ENCODE measurements around the gene B3GALT5.

- TF ChIP-seq POLR2A (IDR thresholded peaks at IDR 0.05; ENCODE audit: low read depth, low read length): no peak
- TF ChIP-seq SMC3 (IDR thresholded peaks at IDR 0.05; ENCODE audit: low read depth, low read length): no peak
- no peak for TF ChIP-seq RFX5 (IDR thresholded peaks at IDR 0.05; ENCODE audit: low read depth, low read length)
- no peak for TF ChIP-seq CTCF (conservative IDR thresholded peaks at IDR 0.05; ENCODE audit: low read depth, low read length)
- TF ChIP-seq RCOR1 (IDR thresholded peaks at IDR 0.05; ENCODE audit: insufficient replicate concordance, low read length): no peak
- no peak for TF ChIP-seq ELK1 (IDR thresholded peaks at IDR 0.05; ENCODE audit: borderline replicate concordance, low read depth, low read length)
- no peak for TF ChIP-seq CHD1 (IDR thresholded peaks at IDR 0.05; ENCODE audit: low read depth, low read length)
- TF ChIP-seq BHLHE40 (IDR thresholded peaks at IDR 0.05; ENCODE audit: low read depth, low read length): no peak
Observed at GRCh38 chr21:39685236-39685635, 72.5 kb downstream of the B3GALT5 start.
